Esophagus (tissue), 2 donors: ENCODE data around the gene MACF1. TPM values are rescaled to one million over a fixed set of nuclear protein-coding genes. Genes with fewer than 3 reads are reported as not detected.

Source experiments
- H3K27ac ChIP-seq, 2 donors: one replicate each; pipeline ENCODE4 v1.5.1; 2013; ENCODE audit warnings: low read depth in 2 of 2, mild to moderate bottlenecking in 2 of 2, inconsistent platforms in 1 of 2, low read length in 1 of 2, moderate library complexity in 1 of 2
- H3K27me3 ChIP-seq, 2 donors: one replicate each; pipeline ENCODE4 v1.6.1; 2013; ENCODE audit warnings: low read length in 2 of 2, control low read depth in 1 of 2, mild to moderate bottlenecking in 1 of 2; ENCODE audit not compliant: insufficient read depth in 2 of 2, control insufficient read depth in 1 of 2
- H3K36me3 ChIP-seq, 2 donors: one replicate each; pipeline ENCODE4 v1.6.1; 2013; ENCODE audit warnings: low read length in 1 of 2; ENCODE audit not compliant: control insufficient read depth in 2 of 2, insufficient read depth in 2 of 2
- H3K4me1 ChIP-seq, 2 donors: one replicate each; pipeline ENCODE4 v1.6.1; 2013; ENCODE audit warnings: low read length in 1 of 2; ENCODE audit not compliant: control insufficient read depth in 2 of 2, insufficient read depth in 2 of 2
- H3K4me3 ChIP-seq, 2 donors: one replicate each; pipeline ENCODE4 v1.5.1; 2013; ENCODE audit warnings: low read length in 2 of 2, mild to moderate bottlenecking in 2 of 2, low read depth in 1 of 2, moderate library complexity in 1 of 2
- H3K9me3 ChIP-seq, 2 donors: one replicate each; pipeline ENCODE4 v1.6.1; 2013; ENCODE audit warnings: mild to moderate bottlenecking in 2 of 2, low read depth in 1 of 2, low read length in 1 of 2, moderate library complexity in 1 of 2; ENCODE audit not compliant: control insufficient read depth in 2 of 2, insufficient read depth in 1 of 2
- WGBS, 2 donors: extraction: QIAGEN DNeasy Blood & Tissue Kit; methylation state at CpG; one replicate each; pipeline ENCODE4 v1.1.7; 2013; 5-methylcytosine and 5-hydroxymethylcytosine counted together
- polyA plus RNA-seq, 2 donors: library from polyadenylated mRNA; stranded (reverse); fragments of 200-250 nt; gene quantifications; one replicate each; pipeline ENCODE4 v1.2.3, GENCODE V29; 2013
- donor health status: healthy with polysubstance abuse.
- donor health status: Bipolar disorder and iron deficiency.

MACF1 gene
- polyA plus RNA-seq, 2 donors: 35.2 to 40.1 TPM

DNA sequence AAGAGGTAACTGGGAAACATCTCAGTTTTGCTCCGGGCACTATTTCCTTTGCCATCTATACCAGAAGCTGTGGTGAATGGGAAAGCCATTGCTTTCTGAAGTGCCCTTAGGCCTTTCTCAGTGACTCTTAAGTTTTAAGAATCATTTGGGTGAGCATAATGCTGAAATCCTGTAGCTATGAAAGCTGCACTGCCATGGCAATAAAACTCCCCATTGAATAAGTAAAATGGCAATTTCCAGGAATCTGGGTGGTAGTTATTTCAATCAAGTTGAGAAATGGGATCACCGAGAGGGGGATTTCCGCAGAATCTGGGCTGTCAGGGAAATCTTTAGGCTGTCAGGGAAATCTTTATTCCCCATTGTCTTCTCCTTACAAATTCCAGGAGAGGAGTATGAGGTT, 26.8 kb upstream of the MACF1 start:
- Histone ChIP-seq H3K27ac (no peak overlapping the region), H3K4me1 (no peaks in the 10 kb centered on the region), H3K4me3 (no peak overlapping the region), H3K9me3 (no peaks in the 10 kb centered on the region), H3K27me3 (no peaks in the 10 kb centered on the region), H3K36me3 (no peaks in the 10 kb centered on the region)
- WGBS, 2 donors: 62 to 69% methylated on average over 3 of the region's 3 CpGs

DNA sequence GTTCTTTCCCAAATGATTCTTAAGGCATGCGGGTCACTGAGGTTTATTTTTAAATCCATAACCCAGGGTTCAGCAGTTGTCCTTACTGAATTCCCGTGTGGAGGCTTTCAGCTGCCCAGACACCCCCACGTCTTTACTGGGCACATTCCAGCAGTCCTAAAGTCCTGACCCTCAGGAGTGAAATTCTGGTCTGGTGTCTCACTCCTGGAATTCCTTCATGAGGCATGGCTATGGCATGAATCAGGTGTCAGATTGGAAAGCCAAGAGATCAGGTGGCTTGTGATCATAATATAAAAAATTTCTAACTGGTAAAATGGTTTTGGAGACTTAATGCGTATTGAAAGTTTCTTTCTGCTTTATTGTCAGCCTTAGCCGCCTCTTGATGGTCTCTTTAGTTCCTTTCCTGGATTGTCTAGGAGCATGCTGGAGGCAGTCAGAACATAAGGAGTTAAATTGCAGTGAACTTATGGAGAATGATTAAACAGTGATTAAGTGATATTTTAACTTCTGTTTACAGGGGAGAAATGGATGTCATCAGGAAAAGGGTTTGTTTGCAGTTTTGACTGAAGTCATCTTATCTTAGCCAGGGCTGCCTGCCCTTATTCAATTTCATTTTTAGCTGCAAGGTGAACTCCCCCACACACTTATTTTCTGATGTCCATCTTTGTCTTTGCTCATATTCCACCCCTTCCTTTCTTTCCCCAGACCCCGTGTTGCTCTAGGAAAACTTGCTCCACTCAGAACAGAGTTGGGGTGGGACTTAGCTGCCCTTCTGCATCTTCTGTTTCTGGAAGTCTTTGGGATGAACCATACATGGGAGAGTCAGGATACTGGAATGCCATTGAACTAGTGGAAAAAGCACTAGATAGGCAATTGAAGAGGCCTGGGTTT, 25.7 kb upstream of the MACF1 start:
- Histone ChIP-seq H3K27ac (peak overlapping the region in 1 of 2 donors; percentile 14), H3K4me3 (no peak overlapping the region), H3K36me3 (no peaks in the 10 kb centered on the region), H3K4me1 (no peaks in the 10 kb centered on the region), H3K27me3 (no peaks in the 10 kb centered on the region), H3K9me3 (no peaks in the 10 kb centered on the region)
- WGBS, 2 donors: 61 to 65% methylated on average over 6 of the region's 6 CpGs

DNA sequence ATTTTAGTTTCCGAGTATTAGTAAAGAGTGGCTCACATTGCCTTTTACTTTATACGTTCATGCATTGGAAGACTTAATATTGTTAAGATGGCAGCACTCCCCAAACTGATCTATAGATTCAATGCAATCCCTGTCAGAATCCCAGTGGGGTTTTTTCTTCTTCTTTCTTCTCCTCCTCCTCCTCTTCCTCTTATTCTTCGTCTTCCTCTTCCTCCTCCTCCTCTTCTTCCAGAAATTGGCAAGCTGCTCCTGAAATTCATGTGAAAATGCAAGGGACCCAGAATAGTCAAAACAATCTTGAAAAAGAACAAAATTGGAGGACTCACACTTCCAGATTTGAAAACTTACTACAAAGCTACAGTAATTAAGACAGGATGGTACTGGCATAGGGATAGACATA, 23.2 kb upstream of the MACF1 start:
- Histone ChIP-seq H3K27ac (no peak overlapping the region), H3K36me3 (no peaks in the 10 kb centered on the region), H3K4me1 (peaks cover 0 to 3% of the 10 kb centered on the region in 2 donors), H3K27me3 (no peaks in the 10 kb centered on the region), H3K9me3 (no peaks in the 10 kb centered on the region), H3K4me3 (no peak overlapping the region)
- 53 to 57% methylated on average over 3 of the region's 3 CpGs for WGBS, 2 donors

DNA sequence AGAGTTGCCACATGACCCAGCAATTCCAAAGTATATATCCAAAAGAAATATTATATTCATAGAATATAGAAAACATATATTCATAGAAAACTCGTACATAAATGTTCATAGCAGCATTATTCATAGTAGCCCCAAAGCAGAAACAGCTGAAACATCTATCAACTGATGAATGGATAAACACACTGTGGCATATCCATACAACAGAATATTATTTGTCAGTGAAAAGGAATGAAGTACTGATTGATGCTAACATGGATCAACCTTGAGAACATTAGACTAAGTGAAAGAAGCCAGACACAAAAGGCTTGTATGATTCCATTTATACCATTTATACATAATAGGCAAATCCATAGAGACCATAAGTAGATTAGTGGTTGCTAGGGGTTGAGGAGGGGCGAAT, 21.7 kb upstream of the MACF1 start:
- no peaks in the 10 kb centered on the region for H3K9me3 ChIP-seq
- H3K36me3 ChIP-seq: no peaks in the 10 kb centered on the region
- WGBS, 2 donors: 85 to 94% methylated on average over 2 of the region's 2 CpGs
- H3K27me3 ChIP-seq: no peaks in the 10 kb centered on the region
- H3K4me1 ChIP-seq: peaks cover 0 to 3% of the 10 kb centered on the region in 2 donors
- H3K27ac ChIP-seq: no peak overlapping the region
- no peak overlapping the region for H3K4me3 ChIP-seq

DNA sequence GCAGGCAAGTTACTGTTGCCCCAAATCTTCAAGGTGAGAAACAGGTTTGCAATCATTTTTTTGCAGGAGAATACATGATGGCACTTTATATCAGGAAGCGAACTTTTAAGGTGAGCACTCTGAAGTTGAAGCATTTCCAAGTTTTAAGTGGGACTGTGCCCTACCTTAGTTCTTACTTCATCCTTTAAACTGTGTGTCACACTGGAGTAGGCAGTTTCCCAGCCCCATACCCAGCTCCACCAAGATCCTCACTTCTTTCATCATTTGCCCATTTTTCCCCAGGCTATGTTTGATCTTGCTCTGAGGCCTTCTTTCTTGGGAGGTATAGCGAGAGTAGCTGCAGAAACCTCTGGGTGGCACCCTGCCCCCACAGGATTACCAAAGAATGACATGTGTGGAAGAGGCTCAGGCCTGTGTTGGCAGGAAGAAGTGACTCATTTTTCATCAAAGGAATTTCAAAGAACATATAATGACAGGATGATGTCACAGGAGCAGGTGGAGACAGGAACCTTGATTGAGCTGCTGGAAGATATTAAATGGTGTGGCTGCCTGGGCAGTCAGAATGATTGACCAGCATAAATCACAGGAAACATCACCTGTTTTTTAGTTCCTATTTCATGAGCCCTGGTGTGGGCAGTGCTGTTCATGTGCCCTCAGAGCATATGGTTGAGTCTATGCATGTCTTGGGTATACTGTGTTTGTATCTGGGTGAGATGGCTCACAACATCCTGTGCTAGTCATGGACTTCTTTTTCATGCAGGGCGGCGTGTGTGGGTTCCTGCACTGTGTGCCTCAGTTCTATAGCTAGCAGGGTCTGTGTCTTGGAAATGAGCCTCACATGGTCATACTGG, 20.8 kb upstream of the MACF1 start:
- peaks cover 0 to 3% of the 10 kb centered on the region in 2 donors for H3K4me1 ChIP-seq
- 42 to 55% methylated on average over 4 of the region's 4 CpGs for WGBS, 2 donors

DNA sequence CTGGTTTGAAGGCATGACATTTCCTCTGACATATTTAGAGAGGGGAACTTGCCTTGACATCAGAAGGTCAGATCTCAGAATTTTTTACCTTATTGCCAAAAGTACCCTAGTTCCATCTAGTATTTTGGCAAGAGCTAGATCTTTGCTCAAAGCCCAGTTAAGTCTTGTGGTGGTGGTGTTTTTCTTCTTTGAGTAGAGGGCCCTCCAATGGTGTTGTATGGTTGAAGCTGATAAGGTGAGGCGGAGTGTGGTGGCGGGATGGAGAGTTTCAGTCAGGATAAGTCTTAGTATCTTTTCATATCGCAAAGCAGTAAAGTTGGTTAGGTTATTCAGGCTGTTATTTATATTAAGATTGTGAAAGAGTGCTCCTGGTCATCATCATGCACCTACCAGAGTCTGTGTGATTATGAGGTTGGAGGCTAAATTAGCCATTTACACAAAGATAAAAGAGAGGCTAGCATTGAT, 20.1 kb upstream of the MACF1 start:
- Histone ChIP-seq H3K27ac (peak overlapping the region; percentile 79 to 91), H3K27me3 (no peaks in the 10 kb centered on the region), H3K4me3 (no peak overlapping the region), H3K36me3 (no peaks in the 10 kb centered on the region), H3K9me3 (no peaks in the 10 kb centered on the region), H3K4me1 (peaks cover 0 to 3% of the 10 kb centered on the region in 2 donors)
- 93% methylated on average over 3 of the region's 3 CpGs for WGBS, 2 donors

More for the DNA sequence above, 20.8 kb upstream of the MACF1 start:
- Histone ChIP-seq H3K27ac (peak overlapping the region; percentile 79 to 91), H3K27me3 (no peaks in the 10 kb centered on the region), H3K9me3 (no peaks in the 10 kb centered on the region), H3K36me3 (no peaks in the 10 kb centered on the region), H3K4me3 (no peak overlapping the region)

DNA sequence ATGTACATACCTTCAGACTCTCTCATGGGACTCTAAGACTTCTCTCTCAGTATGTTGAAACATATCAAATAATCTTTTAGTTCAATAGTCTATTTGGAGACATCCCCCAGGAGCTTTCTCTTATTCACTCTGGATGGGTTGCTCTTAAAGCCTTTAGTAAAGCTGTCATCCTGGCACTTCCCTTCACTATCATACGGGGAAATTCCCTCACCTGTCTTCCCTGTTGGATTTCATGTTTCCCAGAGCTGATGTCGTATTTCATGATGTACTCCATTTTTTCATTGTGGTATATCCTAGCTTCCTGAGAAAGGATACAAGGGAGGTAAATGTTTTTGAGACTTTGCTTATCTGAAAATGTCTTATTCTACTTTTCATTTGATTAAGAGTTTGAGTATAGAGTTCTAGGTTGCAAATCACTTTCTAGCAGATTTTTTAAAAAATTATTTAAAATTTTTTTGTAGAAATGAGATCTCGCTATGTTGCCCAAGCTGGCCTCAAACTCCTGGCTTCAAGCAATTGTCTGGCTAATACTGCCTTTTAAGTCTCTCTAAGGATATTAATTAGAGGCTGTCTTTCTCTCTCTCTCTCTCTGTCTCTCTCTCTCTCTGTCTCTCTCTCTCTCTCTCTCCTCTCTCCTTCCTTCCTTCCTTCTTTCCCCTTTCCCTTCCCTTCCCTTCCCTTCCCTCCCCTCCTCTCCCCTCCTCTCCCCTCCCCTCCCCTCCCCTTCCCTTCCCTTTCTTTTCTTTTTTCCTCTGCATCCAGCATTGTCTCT, 17.0 kb upstream of the MACF1 start:
- Histone ChIP-seq H3K9me3 (no peaks in the 10 kb centered on the region), H3K4me3 (no peak overlapping the region), H3K36me3 (no peaks in the 10 kb centered on the region), H3K4me1 (peaks cover 0 to 3% of the 10 kb centered on the region in 2 donors), H3K27ac (no peak overlapping the region), H3K27me3 (no peaks in the 10 kb centered on the region)
- 65 to 75% methylated on average over 3 of the region's 3 CpGs for WGBS, 2 donors

DNA sequence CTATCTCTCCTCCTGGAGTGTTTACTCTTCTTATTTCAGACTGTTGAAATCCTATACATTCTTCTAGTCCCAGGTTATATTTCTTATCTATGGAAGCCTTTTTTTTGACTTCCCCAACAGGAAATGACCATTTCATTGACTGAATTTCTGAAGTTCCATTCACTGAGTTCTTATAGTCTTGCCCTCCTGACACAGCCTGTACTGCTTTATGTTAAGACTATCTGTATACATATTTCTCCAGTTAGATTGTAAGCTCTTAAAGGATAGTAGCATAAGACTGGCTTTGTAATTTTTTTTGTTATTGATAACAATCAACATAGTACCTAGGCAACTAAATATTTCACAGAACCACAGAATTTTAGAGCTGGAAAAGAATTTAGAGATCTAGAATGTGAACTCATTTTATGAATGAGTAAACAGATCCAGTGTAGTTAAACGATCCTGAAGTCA, 14.9 kb upstream of the MACF1 start:
- H3K9me3 ChIP-seq: no peaks in the 10 kb centered on the region
- H3K36me3 ChIP-seq: no peaks in the 10 kb centered on the region
- no peak overlapping the region for H3K27ac ChIP-seq
- WGBS, 2 donors: 27 to 37% methylated on average over 1 of the region's 1 CpG
- H3K4me3 ChIP-seq: no peak overlapping the region
- H3K4me1 ChIP-seq: no peaks in the 10 kb centered on the region
- H3K27me3 ChIP-seq: no peaks in the 10 kb centered on the region

DNA sequence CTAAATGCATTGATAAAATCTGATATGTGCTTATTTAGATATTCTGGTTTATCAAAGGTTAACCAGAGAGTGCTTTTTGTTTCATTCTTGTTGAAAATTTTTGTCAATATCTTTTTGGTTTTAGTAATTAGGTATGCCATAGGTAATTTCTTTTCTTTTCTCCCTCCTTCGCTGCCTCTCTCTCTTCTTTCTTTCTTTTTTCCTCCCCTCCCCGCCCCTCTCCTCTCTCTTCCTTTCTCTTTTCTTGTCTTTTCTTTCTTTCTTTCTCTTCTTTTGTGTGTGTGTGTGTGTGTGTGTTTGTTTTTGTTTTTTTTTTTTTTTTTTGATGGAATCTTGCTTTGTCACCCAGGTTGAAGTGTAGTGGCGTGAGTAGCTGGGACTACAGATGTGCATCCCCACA, 14.4 kb upstream of the MACF1 start:
- 86 to 88% methylated on average over 3 of the region's 3 CpGs for WGBS, 2 donors
- Histone ChIP-seq H3K4me1 (no peaks in the 10 kb centered on the region), H3K9me3 (no peaks in the 10 kb centered on the region), H3K4me3 (no peak overlapping the region), H3K36me3 (no peaks in the 10 kb centered on the region), H3K27me3 (no peaks in the 10 kb centered on the region), H3K27ac (no peak overlapping the region)
